ENCODE measurements around the gene FAM3A.

Gene FAM3A

DNA sequence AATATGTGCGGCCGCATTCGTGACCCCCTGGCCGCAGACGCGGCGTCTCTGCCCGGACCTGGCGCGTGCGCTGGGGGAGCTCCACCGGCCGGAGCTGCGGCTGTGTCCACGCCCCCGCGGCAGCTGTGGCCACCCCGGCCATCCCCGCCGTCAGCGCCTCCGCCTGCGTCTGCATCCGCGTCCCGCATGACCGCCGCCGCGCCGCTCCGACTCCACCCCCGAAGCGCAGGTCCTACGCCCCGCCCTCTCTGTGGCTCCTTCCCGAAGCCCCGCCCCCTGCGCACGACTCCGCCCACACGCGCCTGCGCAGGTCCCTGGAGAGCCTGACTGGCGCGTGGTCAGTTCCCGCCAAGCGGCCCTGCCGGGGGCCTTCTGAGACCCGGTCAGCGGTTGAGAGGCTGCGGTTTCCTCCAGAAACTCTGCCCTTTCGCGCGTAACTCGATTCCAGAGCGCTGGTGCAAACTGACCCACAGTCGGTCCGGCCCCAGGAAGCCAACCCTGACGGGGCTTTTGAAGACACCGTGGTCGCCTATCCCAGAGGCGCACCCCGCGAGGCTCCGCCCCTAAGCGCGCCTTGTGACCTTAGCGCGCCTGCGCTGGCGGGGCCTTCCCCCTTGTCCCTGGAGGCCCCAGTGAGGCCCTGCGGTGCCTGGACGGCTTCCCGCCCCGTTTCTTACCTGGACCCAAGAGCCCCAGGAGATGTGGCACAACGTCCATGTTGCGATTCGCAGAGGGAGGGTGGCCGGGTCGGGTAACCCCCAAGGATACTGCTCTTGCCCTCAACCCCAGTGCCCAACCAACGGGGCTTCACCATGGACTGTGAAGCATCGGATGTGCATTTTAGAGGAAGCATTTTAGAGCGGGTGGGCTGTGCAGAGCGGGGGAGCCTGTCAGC, 37.1 kb downstream of the FAM3A start, which contains the start of gene LAGE3:
TSS of gene LAGE3 (minus strand) at position 554 of the 895 bp plus-strand sequence. CDS start at position 188, 366 bp downstream.
- DNase-seq, result peak; percentile 90

DNA sequence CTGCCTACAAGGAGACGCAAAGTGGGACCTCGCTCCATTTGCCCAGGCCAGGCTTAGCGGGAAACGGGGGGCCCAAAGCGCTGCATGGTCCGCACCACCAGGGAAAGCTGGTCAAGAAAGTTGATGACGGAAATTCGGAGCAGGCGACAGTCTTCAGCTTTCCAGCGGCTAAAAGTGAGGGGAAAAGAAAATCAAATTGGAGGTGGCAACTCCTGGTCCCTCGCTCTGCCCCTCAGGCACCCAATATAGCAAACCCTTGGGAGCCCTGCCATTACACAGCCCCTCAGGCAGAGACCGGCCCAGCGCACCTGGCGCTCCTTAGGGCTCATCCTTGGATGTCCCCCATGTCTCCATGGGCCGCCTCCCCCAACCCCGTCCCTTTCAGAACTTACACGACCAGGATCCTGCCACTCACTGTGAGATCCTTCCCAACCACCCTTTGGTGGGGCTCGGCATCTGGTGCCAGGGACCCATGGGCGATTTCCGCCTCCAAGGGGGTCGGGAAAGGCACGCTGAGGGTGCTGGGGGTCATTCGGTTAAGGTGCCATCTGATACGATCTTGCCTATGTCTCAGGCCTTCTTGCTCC, 38.0 kb downstream of the FAM3A start:
- no peak for DNase-seq

DNA sequence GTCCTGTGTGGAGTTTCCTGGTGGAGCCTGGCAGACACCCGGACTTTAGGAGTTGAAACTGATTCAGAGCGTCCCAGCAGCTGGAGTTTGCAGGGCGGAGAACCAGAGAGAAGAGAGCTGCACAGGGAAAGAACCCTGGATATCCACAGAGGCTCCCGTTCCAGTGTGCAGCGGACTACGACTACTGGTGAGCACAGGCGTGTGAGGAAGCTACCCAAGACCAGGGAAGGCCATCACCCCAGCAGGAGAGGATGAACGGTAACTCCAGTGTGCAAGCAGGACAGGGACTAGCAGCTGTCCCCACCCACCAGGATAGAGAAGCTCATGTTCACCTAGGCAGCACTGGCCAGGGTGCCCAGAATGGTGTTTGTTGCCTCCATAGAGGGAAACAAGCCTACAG, 39.2 kb downstream of the FAM3A start:
- no peak for DNase-seq

DNA sequence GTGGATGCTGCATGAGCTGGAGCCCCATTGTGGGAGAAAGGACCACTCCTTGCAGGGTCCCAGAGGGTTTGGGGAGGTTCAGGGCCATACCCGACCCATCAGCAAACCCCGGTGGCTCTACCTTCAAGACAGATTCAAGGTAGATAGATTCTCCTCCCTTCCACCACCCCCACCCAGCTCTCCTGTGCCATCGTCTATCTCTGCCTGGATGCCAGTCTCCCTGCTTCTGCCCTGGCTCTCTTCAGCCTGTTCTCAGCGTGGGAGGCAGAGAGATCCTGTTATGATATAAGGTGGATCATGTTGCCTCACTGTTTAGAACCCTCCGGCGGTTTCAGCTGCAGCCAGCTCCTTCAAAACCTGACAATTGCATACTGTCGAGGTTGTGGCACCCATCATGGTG, 42.3 kb downstream of the FAM3A start:
- DNase-seq, result no peak

DNA sequence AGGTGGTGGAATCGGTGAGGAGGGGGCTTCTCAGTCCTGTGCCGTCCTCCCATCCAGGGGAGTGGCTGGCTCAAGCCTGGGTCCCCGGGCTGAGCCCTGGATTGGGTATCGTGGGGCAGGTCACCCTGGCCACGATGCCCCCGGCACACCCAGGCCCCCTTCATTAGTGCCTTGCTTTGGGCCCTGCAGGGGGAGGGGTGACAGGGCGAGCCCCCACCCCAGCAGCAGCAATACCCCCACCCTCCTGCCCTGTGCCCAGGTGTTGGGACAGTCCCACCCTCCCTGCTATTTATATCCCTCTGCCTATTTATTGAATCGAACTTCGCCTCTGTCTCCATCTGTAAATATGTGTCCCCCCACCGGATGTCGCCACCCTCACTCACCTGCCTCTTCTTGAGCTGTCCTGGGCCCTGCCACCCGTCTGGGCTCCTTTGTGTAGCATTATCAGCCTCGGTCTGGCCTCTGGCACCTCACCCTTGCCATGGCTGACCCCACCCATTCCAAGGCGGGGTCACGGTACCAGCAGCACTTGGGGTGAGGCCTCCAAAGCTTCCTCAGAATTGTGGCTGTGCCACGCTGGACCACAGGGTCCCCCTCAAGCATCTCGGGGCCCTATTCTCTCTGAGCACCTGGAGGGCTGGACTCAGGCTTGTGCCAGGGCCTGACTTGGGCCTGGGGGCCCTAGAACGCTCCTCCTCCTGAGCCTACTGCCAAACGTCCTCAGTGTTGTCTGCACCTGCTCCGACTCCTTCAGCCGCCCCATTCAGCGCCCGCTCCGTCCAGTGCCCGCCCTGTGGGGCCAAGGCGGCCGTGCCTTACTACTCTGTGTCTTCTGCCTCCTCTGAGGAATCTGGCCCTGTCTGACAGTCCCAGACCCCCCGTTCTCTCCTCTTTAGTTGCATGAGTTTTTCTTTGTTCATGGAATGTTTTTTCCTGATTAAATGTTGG, 43.1 kb downstream of the FAM3A start:
- no peak for DNase-seq

DNA sequence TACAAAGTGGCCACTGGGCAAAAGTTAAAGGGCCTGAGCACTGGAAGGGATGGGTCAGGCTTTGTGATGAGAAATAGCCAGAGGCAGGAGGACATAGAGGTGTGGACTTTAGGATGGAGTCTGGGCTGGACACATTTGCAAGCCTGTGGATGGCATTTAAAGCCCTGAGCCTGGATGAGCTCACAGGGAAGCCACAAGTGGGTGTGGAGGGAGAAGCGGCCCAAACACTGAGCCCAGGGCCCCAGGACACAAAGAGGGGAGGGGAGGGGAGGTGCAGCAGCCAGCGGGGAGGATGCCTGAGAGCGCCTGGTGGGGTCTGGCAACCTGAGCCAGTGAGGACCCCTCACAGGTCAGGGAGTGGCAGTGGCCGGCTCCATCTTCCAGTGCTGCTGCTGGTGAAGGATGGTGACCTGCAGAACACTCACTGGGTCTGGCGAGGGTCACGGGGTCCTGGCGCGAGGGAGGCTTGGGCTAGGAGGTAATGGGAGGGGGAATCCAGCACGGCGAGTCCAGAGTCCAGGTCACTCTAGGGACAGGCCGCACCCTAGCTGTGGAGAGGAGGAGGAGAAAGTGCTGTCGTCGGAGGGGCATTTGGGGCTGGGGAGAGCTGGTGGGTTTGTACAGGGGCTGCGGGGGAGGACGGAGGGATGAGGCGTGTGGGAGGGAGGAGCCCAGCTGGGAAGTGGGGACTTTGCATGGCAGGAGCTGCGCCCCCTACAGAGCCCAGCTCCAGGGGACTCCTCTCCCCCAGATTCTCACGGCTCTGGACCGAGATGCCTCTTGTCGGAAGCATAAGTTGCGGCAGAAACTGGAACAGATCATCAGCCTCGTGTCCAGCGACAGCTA, 44.0 kb downstream of the FAM3A start:
- DNase-seq, result no peak

DNA sequence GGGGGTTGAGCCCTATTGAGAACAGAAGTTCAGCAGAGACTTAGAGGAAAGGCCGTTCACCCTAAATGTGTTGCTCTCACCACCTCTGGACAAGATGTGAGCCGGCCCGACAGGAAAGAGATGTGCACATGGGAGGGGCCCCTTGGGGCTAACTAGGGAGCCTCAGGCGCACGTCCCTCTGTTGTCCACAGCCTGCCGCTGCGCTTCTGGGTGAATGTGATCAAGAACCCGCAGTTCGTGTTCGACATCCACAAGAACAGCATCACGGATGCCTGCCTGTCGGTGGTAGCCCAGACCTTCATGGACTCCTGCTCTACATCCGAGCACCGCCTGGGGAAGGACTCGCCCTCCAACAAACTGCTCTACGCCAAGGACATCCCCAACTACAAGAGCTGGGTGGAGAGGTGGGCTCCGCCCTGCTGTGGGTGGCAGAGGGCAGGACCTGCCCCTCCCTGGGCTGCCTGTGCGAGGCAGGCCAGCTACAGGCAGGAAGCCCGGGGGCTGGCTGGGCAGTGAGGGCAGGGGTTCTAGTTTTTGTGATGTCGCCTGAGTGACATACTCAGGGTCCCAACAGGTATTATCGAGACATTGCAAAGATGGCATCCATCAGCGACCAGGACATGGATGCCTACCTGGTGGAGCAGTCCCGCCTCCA, 45.0 kb downstream of the FAM3A start:
- no peak for DNase-seq

DNA sequence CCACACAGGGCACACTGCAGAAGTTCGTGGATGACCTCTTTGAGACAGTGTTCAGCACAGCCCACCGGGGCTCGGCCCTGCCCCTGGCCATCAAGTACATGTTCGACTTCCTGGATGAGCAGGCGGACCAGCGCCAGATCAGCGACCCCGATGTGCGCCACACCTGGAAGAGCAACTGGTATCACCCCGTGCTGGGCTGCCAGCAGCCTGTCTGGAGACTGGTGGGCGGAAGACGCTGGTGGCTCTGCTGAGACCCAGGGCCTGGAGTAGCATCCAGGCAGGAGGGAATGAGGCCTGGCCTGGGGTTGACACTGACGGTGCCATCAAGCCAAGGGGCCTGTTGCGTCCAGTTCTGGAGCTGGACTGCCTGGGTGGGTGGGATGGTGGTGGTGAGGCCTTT, 45.6 kb downstream of the FAM3A start:
- DNase-seq, result no peak

DNA sequence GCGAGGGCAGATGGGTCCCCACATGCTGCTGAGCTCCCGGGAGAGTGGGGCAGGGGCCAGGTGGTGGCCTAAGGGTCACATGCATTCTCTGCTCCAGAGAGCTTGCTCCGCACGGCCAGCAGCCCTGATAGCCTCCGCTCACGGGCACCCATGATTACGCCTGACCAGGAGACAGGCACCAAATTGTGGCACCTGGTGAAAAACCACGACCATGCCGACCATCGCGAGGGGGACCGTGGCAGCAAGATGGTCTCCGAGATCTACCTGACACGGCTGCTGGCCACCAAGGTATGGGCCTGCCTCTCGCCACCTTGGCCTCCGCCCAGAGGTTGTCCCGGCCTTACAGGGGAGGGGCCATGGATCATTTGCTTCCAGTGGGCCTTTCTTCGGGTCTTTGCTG, 46.2 kb downstream of the FAM3A start:
- DNase-seq, result no peak

DNA sequence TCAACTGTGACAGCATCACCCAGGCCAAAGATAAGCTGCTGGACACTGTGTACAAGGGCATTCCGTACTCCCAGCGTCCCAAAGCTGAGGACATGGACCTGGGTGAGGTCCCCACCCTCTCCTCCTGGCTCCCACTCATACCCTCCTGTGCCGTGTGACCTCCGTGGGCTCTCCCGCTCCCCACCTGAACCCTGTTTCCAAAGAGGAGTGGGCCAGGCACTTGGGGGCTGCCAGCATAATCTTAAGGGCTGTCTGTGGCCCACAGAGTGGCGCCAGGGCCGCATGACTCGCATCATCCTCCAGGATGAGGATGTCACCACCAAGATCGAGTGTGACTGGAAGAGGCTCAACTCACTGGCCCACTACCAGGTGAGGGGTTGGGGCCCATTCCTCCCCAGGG, 46.9 kb downstream of the FAM3A start:
- DNase-seq, result no peak

DNA sequence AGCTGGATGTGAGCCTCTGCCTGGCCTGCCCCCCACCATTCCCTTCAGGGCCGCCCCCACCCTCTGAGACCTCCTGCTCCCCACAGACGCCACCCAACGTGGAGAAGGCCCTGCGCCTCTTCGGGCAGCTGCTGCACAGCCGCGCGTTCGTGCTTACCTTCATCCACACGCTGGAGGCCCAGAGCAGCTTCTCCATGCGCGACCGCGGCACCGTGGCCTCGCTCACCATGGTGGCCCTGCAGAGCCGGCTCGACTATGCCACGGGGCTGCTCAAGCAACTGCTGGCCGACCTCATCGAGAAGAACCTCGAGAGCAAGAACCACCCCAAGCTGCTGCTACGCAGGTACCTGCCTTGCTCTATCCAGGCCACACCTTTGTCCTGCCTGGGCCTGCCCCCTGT, 47.8 kb downstream of the FAM3A start:
- DNase-seq, result no peak

DNA sequence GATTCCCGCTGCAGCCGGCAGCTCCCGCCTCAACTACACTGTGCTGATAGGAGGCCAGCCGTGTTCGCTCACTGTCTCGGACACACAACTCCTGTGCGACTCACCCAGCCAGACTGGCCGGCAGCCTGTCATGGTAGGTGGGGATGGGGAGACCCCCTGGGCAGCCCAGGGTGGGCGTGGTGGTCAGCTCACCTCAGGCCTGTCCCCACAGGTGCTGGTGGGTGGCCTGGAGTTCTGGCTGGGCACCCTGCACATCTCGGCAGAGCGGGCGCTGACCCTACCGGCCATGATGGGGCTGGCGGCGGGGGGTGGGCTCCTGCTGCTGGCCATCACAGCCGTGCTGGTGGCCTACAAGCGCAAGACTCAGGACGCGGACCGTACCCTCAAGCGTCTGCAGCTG, 48.5 kb downstream of the FAM3A start:
- DNase-seq, result no peak

DNA sequence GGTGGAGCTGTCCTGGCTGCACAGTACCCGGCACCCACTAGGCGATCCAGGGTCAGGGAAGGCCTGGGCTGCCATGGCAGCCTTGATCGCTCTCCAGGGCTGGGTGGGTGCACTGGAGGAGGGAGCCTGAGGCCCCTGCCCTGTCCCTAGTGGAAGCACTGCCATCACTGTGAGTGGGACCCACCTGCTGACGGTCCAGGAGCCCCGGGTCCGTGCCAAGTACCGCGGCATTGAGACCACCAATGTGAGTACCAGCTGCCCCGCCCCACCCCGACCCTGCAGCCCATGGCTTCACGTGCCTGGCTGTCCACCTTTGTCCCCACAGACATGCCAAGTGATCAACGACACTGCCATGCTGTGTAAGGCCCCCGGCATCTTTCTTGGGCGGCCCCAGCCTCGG, 49.1 kb downstream of the FAM3A start:
- no peak for DNase-seq

DNA sequence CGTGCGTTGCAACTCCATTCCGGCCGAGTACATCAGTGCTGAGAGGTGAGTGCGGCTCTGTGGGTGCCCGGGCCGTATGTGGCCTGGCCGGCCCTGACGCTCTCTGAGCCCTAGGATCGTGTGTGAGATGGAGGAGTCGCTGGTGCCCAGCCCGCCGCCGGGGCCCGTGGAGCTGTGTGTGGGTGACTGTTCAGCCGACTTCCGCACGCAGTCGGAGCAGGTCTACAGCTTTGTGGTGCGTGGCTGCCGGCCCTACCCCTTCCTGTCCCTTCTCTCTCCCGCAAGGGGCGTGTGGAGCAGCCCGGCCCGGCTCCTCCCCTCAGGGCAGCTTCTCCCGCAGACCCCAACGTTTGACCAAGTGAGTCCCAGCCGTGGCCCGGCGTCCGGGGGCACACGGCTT, 50.0 kb downstream of the FAM3A start:
- DNase-seq, result no peak

DNA sequence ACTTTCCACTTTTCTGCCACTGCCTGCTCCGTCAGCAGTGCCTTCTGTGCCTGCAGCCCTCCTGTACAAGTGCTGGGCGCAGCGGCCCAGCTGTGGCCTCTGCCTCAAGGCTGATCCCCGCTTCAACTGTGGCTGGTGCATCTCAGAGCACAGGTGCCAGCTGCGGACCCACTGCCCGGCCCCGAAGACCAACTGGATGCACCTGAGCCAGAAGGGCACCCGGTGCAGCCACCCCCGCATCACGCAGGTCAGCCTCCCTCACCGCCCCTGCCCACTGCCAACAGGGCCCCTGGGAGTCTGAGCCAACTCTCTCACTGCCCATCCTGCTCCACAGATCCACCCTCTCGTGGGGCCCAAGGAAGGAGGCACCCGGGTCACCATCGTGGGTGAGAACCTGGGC, 50.4 kb downstream of the FAM3A start:
- no peak for DNase-seq

DNA sequence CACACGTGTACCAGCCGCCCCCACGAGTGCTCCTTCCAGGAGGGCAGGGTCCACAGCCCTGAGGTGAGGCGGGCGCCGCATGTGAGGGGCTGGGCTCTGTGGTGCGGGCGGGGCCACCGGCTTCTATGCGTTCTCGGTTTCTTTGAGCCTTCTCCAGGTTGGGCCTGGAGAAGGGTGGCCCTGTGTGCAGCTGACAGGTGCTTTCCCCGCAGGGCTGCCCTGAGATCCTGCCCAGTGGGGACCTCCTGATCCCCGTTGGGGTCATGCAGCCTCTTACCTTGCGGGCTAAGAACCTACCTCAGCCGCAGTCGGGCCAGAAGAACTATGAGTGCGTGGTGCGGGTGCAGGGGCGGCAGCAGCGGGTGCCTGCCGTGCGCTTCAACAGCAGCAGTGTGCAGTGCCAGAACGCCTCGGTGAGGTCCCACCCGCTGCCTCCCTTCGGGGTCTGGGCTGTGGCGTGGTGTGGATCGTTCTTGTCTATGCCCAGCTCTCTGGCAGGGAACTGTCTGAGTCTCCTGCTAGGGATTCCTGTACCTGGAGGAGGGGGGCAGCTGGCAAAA, 51.1 kb downstream of the FAM3A start:
- DNase-seq, result no peak

DNA sequence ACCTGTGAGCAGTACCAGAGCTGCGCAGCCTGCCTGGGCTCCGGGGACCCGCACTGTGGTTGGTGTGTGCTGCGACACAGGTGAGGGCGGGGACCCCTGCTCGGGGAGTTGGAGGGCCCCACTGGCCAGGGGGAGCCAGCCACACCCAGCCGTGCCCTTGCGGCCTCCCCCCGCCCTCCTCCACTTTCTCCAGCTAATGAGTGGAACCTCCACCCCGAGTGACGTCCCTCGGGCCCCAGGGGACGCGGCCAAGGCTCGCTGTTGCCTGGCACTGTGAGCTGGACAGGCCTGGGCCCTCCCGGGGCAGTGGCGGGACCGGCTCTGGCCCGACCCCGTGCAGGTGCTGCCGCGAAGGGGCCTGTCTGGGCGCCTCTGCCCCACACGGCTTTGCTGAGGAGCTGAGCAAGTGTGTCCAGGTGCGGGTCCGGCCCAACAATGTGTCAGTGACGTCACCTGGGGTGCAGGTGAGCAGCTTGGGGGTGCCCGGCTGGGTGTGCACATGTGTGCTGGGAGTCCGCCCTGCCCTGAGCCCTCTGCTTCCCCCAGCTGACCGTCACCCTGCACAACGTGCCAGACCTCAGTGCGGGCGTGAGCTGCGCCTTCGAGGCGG, 52.3 kb downstream of the FAM3A start:
- no peak for DNase-seq

DNA sequence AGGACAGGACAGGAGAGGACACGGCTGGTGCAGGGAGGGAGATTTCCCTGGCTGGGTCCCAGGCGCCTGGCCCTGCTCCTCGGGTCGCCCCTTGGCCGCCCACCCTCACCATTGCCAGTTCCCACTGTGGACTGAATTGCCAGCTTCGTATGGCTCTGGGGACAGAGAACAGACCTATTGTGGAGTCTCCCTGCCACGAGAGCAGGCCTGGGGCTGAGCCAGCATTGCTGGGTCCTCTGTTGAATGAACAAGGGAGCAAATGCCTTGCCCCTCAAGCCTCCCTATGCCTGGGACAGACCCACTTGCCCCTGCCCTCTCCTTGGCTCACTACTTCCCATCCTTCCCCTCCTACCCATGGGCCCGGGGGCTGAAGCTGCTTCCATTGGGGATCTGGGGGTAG, 53.6 kb downstream of the FAM3A start:
- DNase-seq, result no peak

DNA sequence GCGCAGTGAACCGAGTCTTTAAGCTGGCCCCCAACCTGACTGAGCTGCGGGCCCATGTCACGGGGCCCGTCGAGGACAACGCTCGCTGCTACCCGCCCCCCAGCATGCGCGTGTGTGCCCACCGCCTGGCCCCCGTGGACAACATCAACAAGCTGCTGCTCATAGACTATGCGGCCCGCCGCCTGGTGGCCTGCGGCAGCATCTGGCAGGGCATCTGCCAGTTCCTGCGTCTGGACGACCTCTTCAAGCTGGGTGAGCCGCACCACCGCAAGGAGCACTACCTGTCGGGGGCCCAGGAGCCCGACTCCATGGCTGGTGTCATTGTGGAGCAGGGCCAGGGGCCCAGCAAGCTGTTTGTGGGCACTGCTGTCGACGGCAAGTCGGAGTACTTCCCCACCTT, 55.7 kb downstream of the FAM3A start:
- DNase-seq, result no peak

DNA sequence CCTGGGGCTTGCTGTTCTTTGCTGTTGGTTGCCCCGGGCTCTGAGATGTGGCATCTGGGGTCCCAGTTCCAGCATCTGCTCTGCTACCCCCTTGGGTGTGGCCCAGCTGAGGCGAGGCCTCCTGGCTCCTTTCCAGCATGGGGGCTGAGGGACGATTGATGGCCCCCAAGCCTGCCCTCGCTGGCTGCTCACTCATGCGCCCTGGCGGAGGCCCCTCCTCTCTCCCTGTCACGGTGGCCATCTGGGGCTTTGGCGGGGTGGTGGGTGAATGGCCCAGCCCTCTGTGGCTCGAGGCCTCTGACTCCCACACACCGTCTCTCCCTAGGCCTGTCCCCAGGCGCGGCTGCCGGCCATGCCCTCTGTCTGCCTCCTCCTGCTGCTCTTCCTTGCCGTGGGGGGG, 56.2 kb downstream of the FAM3A start:
- DNase-seq, result no peak

Measured in CD4-positive, alpha-beta T cell treated with Interferon gamma for 1 hour (primary cell).